ENCODE results near the gene PCBP4. TPM values are rescaled to one million over a fixed set of nuclear protein-coding genes. Genes with fewer than 3 reads are reported as not detected.

PCBP4 gene
- total and polyA plus RNA-seq, 8 donors: 29.7 to 58.0 (median 45.6) TPM

GRCh38 chr3:51948016-51948580 is 19.2 kb downstream of the PCBP4 start:
- peak in 1 of 4 donors; percentile 58 for DNase-seq
- no peaks in the 10 kb centered on the region for H3K27me3 ChIP-seq
- peaks cover 3 to 5% of the 10 kb centered on the region in 2 donors for H3K4me1 ChIP-seq
- no peak overlapping the region for H3K4me3 ChIP-seq
- H3K9me3 ChIP-seq: no peaks in the 10 kb centered on the region
- no peak overlapping the region for H3K27ac ChIP-seq
- intact Hi-C loops (cut with DNase I): no loop called here
- no peak for ATAC-seq
- H3K36me3 ChIP-seq: peaks cover 0 to 27% of the 10 kb centered on the region in 2 donors
- no peak for TF ChIP-seq CTCF (IDR thresholded peaks at IDR 0.05)

DNA sequence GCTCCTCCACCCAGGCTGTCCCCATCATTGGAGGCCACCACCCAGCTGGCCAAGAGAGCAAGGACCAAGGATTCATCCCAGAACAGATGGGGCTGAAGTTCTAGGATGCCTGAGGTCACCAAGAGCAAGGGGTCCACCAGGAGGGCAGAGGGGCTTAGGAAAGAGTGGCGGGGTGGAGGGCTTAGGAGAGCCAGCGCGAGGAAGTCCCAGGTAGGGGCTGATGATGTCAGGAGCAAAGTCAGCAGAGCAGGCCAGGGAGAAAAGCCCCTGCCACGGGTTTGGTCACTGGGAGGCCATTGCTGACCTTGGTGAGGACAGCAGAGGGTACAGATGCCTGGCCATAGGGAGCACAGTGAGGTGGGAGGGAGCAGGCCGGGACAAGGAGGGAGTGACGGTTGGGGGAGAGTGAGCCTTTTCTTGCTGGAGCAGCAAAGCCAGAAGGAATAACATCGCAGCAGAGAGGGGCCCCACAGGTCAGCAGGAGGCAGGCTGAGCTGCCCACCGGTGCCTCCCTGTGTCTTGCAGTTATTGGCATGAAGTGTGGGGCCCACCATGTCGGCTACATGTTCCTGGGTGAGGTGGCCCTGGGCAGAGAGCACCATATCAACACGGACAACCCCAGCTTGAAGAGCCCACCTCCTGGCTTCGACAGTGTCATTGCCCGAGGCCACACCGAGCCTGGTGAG is 19.9 kb downstream of the PCBP4 start:
- Histone ChIP-seq H3K4me1 (peaks cover 10 to 13% of the 10 kb centered on the region in 2 donors), H3K27ac (no peak overlapping the region), H3K36me3 (peaks cover 0 to 27% of the 10 kb centered on the region in 2 donors), H3K4me3 (no peak overlapping the region), H3K9me3 (no peaks in the 10 kb centered on the region), H3K27me3 (no peaks in the 10 kb centered on the region)
- peak in 1 of 4 donors; percentile 51 for DNase-seq
- intact Hi-C loops (cut with DNase I): no loop called here
- no peak for TF ChIP-seq CTCF (IDR thresholded peaks at IDR 0.05)
- ATAC-seq: no peak

DNA sequence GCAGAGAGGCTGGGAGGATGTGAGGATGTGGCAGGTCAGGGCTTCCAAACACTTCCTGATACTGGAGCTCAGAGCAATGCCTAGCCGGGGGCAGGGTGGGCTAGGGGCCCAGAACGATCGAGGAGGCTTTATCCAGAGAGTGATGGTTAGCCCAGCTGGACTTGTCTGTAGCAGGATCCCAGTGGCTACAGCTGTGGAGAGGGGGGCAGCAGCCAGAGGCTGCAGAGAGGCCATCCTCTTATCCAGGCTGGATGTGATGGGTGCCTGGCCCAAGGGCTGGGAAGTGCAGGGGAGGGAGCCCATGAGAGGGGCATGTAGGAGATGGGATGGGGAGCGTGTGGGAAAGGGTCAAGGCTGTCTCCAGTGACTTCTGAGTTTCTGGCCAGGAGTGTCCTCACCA is 20.5 kb downstream of the PCBP4 start:
- Histone ChIP-seq H3K27me3 (no peaks in the 10 kb centered on the region), H3K36me3 (peaks cover 0 to 27% of the 10 kb centered on the region in 2 donors), H3K27ac (no peak overlapping the region), H3K4me1 (peaks cover 11 to 15% of the 10 kb centered on the region in 2 donors), H3K9me3 (no peaks in the 10 kb centered on the region), H3K4me3 (no peak overlapping the region)
- no peak for TF ChIP-seq CTCF (IDR thresholded peaks at IDR 0.05)
- ATAC-seq: no peak
- DNase-seq: peak in 1 of 4 donors; percentile 30
- intact Hi-C loops (cut with DNase I): no loop called here

GRCh38 chr3:51945926-51946705 is 21.1 kb downstream of the PCBP4 start:
- Histone ChIP-seq H3K4me3 (no peak overlapping the region), H3K27me3 (no peaks in the 10 kb centered on the region), H3K36me3 (peaks cover 0 to 27% of the 10 kb centered on the region in 2 donors), H3K9me3 (no peaks in the 10 kb centered on the region), H3K4me1 (peaks cover 11 to 18% of the 10 kb centered on the region in 2 donors), H3K27ac (no peak overlapping the region)
- intact Hi-C loops (cut with DNase I): no loop called here
- DNase-seq (peak in 1 of 4 donors; percentile 47), ATAC-seq (no peak)
- no peak for TF ChIP-seq CTCF (IDR thresholded peaks at IDR 0.05)

Measured in left lung (tissue), 10 donors.